NCI-H1436 (cell line): ENCODE measurements around the gene CYB5B.
A peak's percentile ranks its signal among the peaks of the same experiment; 100 is the strongest.

Experiments used
- DNase-seq: peaks from one replicate; lab custom pipeline; 2025; lab: John Stamatoyannopoulos, UW

Gene CYB5B

DNA sequence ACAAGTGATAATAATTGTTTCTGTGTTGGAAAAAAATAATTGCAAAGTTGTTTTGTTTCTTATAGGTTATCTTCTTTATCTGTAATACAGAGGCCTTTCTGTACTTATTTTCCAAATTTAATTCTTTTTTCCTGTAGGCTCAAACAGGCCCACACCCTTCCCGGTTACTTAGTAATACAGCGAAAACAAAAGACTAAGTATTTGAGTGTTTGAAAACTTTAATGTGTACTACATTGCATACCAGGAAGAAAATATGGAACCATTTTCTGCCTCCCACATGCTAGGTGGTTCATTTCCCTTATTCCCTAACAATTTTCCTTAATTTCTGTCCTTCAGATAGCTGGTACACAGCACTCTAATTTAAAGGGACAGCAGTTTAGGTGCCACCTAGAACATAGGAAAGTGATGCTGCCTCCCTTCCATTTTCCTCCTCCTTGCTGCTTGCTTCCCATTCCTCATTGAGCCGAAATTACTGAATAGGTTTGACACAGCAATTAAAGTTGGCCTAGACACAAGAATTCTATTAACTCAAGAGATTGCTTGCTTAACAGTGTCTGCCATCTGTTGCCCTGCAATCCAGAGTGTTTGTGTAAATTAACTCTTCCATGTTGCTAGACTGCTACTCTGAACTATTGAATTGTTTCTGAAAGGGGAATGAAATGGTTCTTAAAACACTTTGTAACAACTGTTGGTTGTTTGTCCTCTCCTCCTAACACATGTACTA lies 24.2 kb downstream of the CYB5B start:
- peak; percentile 13 for DNase-seq

DNA sequence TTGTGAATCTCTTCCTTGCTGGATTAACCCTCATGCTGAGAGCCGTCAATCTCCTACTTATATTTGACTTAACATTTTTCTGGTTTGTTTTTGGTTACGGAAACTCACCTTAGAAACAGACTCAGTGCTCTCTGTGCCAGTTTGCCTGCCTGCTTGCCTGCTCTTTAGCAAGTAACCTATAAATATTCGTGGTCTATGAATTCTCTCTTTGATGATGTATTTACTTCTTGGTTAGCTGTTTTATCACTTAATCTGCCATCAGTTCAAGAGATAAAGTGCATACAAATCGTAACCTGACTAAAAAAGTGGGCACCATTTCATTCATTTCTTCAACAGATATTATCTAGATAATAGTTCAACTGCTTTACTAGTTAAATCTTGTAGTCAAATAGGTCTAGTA lies 26.7 kb downstream of the CYB5B start:
- no peak for DNase-seq

DNA sequence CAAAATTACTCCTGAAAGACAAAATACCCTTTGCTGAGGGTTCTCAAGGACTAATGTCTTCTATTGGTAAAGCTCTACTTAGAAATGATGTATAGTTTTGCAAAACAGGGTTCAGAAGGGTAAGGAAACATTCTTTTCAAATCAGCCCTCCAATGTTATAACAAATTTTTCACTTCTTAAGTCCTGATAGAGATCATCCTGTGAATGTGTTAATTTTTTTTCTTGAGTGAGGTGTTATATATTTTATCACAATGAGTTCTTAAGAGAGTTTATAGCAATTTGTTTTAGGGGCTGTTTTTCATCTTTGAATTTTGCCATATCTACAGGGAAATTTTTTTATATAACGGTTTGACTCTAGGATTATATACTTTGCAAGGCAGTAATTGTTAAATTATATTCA lies 29.5 kb downstream of the CYB5B start:
- no peak for DNase-seq

DNA sequence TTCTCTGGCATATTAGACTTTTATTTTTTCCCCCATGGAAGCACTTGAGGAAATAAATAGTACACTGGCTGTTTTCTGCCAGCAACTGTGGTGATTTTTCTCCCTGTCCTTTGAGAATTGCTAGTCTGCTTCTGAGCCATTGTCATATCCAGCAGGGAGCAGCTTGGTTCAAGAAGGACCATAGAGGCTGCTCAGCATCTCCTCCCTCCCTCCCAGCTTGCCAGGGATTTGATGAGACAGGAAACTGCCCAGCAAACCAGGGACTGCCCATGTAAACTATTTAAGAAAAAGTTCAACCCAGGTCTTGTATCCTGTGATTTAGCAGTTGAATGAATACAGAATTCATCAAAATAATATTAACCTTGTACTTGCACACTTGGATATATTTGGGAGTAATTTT lies 39.5 kb downstream of the CYB5B start:
- DNase-seq = no peak

DNA sequence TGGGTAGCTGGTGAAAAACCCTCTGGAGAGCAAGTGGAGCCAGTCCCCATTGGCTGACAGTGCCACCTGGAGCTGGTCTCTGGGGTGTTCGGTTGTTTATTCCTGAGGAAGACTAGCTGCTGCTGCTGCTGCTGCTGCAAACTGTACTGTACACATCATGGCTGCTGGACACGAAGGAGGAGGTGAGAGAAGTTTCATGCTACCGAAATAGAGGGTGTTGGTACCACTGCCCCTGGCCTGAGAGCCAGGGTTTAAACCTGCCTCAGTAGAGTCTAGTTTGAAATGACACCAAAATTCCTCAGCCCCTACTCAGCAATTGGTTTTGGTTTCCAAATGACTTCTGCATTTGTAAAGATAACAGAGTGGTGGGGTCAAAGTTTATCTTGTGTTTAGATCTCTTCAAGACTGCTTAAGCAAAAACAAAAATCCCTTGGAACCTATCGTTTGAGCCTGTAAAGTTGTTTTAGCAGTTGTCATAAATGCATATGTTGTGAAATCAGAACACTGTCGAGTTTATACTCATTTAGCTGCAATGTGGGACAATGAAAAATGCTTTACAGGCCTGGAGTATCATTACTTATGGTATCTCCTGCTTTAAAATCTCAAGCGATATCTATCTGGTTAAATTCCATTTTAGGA lies 40.8 kb downstream of the CYB5B start:
- no peak for DNase-seq

DNA sequence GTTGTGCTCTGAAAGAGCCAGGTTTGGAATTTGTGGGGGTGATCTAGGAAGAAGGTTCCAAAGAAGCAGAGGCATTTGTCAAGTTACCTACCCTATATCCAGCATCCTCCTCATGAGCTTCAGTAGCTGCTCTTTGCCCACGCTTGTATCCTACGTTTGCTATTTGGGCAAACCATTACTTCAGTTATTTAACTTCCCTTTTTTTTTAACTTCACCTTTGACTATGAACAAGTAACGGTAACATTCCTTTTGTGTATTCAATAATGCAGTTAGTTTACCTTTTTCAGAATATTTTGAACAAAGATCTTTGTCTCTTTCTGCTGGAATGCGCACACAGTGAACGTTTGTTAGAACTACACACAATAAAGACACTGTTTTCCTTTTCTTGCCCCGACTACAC lies 41.5 kb downstream of the CYB5B start:
- DNase-seq = no peak

DNA sequence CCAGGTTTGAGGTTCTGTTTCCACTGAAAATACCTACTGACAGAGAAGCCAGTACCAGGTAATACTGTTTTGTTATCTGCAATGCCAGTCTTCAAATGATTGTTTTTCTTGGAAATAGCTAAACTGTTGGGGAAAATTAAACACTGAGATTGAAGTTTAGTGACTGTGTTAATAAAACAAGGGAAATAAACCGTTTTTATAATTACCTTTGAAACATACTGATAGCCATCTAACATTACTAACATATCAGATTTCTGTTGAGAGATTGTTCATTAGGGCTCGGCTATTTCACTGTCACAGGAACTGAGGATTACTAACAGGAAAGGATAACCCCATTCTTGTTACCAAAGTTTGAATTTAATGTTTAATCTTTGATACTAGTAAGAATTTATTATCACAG lies 42.1 kb downstream of the CYB5B start:
- DNase-seq = no peak

DNA sequence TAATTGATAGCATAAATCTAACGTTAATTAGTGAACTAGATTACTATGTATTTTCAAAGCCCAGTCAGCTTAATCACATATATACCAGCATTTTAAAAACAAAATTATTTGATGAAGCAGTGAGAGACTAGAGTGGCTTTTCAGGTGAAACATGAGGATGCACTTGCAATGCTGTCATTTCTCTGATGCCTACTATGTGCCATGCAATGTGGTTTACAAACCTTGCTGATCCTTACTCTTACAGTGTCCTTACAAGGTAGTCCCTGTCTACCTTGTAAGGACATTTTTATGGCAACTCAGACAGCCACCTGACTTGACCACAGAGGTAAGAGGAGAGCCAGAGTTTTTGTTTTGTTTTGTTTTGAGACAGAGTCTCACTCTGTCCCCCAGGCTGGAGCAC lies 42.7 kb downstream of the CYB5B start:
- DNase-seq = no peak

DNA sequence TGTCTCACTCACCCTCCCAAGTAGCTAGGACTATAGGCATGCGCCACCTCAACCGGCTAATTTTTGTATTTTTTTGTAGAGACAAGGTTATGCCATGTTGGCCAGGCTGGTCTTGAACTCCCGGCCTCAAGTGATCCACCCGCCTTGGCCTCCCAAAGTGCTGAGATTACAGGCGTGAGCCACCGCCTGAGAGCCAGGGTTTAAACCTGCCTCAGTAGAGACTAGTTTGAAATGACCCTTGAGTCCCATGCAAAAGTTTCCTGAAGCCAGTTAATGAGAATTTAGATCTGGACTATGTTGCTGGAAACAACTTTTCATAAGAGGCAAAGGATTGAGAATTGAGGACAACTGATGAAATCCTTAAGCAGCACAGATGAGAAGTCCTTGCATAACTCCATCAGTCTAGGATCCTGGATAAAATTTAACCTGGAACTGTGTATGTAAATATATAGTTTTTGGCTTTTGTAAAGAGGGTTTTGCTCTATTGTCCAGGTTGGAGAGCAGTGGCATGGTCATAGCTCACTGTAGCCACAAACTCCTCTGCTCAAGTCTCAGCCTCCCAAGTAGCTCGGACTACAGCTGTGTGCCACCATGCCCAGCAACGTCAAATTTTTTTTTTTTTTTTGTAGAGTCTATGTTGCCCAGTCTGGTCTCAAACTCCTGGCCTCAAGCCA lies 43.2 kb downstream of the CYB5B start:
- no peak for DNase-seq

DNA sequence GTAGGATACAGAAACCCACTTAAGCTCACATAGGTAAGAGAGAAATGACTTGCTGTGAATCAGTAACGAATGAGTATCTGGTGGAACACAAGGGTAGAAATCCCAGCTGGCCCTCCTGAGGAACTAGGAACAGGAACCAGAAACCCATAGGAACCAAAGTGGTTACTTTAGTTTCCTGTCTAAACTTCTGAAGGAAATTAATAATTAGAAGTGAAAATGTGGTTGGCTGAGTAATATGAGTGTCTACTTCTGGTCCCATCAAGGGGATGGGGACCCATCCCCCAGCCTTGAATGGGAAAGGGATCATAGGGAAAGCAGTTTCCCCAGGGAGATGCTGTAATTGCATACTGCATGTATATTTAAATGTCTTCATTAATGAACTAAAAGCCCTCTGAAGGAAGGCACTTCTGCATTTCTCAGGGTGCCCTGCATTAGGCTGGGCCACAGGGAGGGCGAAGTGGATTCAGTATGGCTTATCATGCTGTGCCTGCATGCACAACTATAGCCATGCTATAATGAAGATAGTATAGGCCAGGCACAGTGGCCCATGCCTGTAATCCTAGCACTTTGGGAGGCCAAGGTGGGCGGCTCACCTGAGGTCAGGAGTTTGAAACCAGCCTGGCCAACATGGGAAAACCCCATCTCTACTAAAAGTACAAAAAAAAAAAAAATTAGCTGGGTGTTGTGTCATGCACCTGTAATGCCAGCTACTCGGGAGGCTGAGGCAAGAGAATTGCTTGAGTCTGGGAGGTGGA lies 45.6 kb downstream of the CYB5B start:
- DNase-seq = no peak

DNA sequence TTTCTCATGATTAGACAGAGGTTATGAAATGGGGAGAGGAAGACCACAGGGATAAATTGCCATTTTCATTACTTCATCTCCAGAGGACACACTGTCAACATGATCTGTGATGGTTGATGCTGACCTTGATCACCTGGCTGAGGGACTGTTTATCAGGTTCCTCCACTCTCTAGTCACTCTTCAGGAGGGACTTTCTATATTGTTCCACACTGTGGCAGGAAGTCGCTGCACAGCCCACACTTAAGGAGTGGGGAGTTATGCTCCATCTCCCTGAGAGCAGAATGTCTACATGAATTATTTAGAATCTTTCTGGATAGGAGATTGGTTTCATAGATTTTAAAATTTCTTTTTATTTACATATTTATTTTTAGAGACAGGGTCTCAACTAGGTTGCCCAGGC lies 46.7 kb downstream of the CYB5B start:
- DNase-seq = no peak

DNA sequence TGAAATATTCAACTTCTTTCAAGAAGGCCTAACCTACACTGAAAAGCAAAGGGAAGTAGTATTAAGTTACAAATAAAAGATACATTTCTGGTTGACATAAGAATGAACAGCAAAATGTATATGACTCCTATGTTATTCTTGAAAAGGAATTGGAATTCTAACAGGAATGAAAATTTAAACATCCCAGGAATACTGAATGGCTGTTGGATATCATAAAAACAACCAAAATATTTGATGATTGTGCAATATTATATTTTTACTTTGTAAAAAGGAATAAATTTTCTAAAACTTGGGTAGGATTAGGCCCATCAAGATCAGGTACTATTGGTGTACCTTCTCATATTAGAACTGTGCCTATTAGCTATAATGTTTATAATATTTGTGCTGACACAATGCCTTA lies 50.0 kb downstream of the CYB5B start:
- no peak for DNase-seq

DNA sequence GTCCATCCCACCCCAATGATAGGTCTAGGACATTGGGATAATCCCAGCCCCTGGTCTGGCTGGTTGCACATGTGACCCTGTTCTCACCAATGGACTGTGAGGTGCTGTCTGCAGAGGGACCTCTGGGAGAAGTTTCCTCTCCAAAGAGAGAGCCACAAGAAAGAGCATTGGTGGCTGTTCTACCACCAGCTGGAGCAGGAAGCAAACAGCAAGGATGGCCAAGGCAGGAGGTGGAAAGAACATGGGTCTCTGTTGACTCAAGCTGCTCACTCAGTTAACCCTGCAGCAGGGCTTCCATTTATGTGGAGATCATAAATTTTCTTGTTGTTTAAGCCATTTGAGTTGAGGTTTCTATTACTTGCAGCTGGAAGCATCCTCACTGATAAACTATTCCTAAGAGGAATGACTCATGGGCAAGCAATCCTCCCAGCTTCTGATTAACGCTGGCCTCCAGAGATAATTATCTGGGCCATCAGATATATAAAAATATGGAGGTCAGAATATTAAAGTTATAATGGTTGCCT lies 52.6 kb downstream of the CYB5B start:
- DNase-seq = no peak

DNA sequence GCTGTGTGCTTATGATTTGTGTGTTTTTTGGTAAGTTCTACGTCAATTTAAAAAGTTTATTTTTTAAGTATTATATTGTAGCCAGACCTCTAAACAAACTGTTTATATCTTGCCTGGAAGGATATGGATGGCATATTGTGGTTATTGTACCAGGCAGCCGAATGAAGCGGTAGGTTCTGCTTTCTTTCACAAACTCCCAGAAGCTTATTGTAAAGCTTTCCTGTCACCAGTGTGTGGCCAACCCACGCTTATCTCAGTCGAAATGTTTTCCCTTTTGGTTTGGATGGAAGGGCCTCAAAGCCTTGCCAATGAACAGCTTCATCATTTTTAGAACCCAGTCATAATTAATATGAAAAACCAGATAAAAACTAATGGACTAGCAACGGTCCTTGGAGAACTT lies 53.1 kb downstream of the CYB5B start:
- no peak for DNase-seq

DNA sequence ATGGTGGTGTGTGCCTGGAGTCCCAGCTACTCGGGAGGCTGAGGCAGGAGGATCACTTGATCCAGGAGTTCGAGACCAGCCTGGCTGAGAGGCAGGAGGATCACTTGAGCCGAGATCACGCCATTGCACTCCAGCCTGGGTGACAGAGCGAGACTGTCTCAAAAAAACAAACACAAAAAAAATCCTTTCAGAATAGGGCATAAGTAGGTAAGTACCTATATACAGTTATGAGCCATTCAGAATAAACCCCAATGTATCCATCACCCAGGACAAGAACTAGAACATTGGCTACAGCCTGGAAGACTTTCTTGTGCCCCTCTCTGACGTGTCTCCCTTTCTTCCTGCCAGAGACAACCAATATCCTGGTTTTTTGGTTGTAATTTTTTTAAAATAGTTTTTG lies 54.3 kb downstream of the CYB5B start:
- no peak for DNase-seq

DNA sequence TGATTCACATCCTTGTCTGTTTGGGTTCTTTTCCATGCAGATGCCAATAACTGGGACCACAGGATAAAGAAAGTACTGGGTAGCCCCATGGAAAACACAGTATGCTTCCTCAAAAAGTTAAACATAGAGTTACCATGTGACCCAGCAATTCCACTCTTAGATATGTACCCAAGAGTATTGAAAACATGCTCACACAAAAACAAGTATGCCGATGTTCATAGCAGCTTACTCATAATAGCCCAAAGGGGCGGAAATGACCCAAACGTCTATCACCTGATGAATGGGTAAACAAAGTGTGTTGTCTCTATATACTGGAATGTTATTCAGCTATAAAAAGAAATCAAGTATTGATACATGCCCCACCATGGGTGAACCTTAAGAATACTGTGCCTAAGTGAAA lies 55.4 kb downstream of the CYB5B start:
- DNase-seq = no peak

DNA sequence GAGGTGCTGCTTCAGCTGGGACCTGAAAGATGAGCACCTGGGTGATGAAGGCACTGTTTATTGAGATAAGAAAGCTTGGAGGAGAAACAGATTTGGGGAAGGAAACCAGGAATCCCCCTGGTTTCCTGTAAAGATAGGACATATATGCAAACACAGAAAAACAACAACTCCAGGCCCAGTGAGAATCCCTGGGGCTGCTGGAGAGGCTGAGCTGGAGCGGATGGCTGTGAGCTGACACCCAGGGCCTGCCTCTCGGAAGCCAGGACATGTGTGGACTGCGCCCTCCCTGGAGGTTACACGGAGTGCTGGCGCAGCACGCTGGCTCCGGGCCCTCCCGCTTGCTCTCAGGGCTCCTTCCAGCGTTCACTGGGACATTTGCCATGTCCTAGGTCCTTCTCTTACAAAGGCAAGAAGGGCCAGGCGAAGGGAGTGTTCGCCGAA lies 57.5 kb downstream of the CYB5B start:
- no peak for DNase-seq

DNA sequence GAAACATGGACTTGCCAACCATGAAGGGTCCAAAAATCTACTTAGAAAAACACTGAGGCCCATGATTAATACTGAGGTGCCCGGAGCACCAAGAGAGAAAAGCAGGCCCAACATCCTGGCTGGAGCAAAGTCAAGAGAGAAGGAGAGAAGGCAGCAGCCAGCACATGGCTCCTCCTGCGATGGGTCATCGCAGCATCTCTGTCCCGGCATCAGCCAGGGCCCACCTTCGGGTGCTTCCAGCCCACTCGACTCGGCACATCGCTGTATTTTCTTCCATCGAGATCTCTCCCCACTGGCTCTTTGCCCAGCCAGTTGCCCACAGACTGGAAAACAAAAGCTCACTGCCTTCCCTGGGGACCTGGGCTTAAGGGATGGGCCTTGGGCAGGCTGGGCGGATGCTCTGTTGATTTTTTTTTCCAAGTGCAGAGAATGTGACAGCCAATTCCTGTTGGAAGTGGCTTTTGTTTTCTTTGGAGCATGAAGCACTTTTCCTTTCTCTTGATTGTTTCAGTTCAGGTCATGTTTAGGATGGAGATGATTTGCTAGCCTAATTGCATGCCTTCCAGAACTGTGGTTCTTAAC lies 58.1 kb downstream of the CYB5B start:
- peak; percentile 1 for DNase-seq

DNA sequence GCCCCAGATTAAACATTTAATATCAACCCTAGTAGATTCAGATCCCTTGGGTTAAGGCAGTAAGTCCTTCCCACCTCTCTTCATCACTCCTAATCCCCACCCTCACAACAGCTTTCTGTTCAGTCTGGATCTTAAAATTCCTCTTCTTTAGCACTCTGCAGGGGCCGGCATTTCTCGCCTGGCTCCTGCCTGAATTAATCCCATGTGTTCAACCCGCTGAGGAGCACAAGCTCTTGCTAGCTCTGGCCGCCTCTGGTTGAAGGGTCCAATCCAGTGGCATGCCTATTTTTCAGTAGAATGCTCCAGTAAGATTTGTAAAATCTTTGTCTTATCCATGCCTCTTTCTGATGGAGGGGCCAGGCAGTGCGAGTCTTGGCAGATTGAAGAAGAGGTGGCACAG lies 59.2 kb downstream of the CYB5B start:
- no peak for DNase-seq

DNA sequence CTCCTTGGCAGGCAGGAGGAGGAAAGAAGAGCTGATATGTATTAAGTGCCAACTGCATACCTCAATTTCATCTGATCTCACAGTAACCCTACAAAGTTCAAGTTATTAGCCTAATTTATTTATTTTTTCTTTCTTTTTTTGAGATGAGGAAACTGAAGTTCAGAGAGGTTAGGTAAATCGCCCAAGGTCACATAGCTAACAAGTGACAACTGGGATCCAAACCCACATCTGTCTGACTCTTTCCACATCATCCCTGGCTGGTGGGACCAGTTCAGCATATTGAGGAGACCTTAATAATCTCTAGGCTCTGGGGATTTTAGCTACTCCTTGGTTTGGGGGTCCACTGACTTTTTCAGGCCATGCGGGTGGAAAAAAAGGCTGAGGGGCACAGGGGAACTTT lies 60.9 kb downstream of the CYB5B start:
- no peak for DNase-seq

DNA sequence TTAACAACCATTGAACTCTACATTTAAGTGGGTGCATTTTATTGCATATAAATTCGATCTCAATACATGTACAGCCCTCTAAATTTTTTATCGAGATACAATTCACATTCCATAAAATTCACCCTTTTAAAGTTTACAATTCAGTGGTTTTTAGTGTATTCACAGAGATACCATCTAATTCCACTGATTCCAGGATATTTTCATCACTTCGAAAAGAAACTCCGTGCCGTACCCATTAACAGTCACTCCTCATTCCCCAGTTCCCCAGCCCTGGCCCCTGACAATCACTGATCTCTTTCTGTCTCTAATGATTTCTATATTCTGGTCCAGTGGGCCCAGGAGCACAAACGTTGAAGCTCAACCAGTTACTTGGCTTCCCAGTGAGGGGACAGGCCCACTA lies 61.4 kb downstream of the CYB5B start:
- no peak for DNase-seq

DNA sequence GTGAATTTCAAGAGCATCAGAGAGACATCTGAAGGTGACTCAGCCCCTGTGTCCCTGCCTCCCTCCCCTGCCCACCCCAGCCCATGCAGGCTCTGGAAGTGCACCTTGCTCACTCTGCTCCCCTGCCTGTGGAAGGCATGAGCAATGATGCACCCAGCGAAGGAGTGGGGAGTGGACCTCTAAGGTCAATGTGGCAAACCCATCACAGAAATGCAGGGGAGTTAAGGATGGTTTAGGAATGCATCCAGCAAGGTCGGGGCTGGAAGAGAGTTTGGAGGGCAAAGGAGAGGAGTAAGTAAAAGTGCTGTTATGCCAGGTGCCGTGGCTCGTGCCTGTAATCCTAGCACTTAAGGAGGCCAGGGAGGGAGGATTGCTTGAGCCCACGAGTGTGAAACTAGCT lies 61.9 kb downstream of the CYB5B start:
- DNase-seq = no peak
